NCI-H1048 (cell line): ENCODE results near the gene CNEP1R1.

Experiments
- DNase-seq: peaks from one replicate; lab custom pipeline; 2025; lab: John Stamatoyannopoulos, UW

The CNEP1R1 gene

DNA sequence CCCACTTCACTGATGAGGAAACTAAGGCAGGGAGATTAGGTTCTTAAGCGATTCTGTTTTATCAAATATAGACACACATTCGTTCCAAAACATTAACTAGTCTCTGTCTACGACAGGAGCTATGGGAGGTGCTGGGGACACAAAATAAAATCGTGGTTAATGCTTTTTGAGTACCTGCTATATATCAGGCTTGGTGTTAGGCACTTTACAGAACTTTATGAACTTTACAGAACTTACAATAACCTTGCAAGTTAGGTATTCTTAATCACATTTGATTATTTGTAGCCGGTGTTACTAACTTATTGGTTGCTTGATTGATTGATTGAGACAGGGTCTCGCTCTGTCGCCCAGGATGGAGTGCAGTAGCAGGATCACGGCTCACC, 40.2 kb downstream of the CNEP1R1 start:
- DNase-seq, result no peak

DNA sequence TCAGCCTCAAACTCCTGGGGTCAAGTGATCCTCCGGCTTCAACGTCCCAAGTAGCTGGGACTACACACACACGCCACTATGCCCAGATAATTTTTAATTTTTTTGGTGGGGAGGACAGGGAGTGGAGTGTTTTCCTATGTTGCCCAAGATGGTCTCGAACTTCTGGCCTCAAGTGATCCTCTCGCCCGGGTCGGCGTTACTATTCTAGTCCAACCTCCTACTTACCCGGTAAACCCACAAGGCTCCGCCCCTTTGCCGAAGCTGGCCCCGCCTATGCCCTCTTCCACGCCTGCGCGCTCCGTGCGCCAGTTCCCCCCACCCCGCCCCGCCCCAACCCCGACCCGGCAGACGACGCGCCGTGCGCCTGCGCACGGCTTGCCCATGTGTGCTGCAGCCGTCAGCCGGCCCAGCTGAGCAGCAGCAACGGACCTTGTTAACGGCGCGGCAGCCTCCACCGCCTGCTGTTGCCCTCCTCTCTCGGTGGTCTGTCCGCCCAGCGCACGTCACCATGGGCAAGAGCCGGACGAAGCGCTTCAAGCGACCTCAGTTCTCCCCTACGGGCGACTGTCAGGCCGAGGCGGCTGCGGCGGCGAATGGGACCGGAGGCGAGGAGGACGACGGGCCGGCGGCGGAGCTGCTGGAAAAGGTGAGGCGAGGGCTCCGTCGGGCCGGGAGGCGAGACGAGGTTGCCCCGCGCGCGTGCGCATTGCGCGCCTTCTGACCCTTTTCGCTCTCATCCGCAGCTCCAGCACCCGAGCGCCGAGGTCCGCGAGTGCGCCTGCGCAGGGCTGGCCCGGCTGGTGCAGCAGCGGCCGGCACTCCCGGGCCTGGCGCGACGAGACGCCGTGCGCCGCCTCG, 40.8 kb downstream of the CNEP1R1 start, which contains the start of gene HEATR3:
TSS of gene HEATR3 (plus strand) at position 347 of the 858 bp plus-strand sequence. CDS start at position 509, 162 bp downstream.
- DNase-seq, result peak; percentile 17

DNA sequence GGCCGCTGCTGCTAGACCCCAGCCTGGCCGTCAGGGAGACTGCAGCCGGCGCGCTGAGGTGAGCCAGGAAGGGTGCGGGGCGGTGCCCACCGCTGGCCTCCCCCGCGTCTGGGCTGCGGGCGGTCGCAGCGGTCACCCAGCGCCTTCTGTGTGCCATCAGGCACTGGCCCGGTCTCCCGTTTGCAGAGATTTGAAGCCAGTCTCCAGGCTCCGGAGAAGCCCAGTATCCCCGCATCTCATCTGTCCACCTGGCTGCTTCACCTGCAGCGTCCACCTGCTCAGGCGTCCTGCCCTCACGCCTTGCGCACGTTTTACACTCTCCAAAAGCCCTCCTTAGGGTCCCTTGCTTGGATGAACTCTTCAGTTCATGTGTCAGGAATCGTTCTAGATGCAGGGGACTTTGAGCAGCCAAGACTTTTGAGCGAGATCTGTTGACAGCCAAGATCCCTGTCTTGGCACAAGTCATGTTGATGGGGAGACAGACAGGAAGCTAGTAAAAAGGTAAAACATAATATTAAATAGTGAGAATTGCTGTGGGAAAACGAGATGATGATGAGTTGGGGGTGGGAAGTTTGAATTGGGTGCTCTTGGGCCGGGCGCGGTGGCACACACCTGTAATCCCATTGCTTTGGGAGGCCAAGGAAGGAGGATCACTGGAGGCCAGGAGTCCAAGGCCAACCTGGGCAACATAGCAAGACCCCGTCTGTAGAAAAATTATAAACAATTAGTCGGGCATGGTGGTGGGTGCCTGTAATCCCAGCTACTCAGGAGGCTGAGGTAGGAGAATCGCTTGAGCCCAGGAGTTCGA, 41.7 kb downstream of the CNEP1R1 start:
- DNase-seq, result no peak

DNA sequence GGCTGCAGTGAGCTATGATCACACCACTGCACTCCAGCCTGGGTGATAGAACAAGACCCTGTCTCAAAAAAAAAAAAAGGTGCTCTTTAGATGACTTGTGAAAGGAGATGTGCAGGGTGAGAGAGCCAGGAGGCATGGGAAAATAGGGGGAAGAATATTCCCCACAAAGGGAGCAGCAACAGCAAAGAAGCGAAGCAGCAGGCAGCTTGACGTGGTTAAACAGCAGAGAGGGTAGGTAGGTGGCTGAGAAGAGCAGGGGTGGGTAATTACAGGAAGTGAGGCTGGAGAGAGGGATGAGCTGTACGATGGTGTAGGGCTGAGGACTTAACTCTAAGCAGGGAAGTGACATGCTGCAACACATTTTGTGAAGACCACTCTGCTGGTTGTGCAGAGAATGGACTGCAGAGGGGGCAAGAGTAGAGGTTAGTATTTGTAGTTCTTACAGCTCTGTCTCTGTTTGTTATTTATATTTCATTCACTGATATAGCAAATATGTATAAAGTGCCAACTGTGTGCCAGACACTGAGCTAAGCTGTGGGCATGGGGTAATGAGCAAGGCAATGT, 42.3 kb downstream of the CNEP1R1 start:
- DNase-seq, result no peak

DNA sequence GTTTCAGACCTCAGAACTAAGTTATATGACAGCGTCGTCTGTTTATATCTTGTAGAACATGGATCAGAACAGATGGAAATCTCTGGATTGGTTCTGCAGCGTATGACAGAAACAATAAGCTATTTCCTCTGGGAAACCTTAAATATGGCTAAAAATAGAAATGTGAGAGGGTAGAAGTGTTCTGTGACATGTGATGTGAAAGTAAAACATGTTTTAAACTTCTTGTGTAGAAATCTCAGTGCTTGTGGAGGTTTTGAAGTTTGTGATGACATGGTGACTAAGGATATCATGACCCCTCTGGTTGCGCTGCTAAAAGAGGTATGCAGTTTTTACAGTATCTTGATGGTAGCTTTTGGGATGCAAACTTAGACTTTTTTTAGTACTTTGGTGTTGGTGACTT, 43.5 kb downstream of the CNEP1R1 start:
- no peak for DNase-seq

DNA sequence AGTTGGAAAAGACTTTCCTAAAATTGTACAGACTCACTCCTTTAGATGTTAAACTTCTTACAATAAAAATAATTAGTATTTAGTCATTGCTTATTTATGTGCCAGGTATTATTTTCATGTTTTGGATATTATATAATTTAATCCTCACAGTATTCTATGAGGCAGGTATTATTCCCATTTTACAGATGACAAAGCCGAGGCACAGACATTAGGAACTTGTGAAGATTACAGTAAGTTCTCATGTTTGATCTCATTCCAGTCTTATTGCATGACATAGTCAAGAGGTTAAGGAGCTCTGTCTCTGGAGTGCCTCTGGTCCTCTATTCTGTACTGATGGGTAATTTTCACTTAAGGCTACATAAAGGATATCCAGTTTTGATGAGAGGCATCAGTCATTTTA, 44.0 kb downstream of the CNEP1R1 start:
- no peak for DNase-seq

DNA sequence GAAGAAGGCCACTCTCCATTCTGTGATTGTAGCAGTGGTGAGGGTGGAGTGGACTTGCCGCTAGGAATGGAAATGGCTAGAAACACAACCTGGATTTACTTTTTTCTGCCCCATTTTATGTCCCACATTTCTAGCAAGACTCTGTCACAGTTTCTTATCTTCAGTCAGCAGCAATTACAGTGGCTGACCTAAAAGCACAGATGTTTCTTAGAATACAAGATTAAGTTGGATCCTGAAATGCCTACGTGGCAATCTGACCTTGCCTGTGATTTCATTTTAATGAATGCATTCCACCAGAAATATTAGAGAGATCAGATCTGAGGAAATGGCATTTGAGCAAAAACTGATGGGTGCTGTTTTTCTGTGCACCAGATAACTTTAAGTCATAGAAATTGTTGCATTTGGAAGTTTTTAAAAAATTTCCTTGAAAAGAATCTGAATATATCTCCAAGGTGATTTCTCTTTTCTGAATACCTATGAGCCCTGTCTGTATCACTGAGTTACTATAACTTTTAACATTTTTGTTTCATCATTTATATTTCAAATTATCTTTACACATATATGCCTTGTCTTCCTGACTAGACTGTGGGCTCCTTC, 46.1 kb downstream of the CNEP1R1 start:
- DNase-seq, result no peak

DNA sequence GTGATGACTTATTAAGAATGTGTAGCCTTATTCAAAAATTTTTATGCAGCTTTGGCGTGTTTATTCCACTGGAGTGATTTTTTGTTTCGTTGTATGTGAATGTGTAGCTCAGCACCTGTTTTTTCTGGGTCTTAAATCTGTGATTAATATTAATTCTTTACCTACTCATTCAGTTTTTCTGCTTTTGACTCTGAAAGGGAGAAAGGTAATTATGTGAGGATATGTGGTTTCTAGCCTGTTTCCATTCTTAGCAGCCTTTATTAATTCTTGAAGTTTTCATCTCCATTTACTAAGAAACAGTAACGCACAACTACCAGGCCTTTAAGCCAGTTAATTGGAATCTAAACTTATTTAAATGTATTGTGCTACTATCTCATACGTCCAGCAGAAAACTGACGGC, 47.7 kb downstream of the CNEP1R1 start:
- DNase-seq, result no peak

DNA sequence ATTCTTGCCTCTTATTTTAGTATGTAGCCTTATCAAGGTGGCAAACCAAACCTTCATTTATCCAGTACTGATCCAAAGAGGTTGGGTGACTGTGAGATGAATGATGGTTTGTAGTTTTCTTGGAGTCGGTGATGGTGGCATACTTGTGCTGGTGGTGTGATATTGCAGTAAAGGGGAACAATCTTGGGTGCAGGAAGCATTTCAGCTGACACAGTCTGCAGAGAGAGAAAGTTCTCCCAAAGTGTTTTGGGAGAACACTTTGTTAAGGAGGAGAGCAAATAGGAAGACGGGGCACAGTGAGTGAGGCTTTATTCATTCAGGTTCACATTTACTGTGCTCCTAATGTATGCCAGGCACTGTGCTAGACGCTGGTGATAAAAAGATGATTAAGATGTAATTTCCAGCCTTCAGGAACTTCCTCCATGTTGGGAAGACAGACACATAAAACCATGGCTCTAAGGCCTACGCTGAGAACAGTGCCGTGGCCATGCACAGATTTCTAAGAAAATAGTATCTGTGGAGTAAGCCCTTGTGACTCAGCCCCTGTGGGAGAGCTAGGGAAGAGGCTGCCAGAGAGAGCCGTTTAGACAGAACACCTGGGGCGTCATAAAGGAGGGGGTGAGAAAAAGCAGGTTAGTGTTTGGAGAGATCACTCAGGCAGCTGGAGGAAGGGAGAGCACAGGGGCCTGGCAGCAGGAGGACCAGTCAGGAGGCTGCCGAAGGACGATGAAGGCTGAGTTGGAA, 54.5 kb downstream of the CNEP1R1 start:
- DNase-seq, result no peak

DNA sequence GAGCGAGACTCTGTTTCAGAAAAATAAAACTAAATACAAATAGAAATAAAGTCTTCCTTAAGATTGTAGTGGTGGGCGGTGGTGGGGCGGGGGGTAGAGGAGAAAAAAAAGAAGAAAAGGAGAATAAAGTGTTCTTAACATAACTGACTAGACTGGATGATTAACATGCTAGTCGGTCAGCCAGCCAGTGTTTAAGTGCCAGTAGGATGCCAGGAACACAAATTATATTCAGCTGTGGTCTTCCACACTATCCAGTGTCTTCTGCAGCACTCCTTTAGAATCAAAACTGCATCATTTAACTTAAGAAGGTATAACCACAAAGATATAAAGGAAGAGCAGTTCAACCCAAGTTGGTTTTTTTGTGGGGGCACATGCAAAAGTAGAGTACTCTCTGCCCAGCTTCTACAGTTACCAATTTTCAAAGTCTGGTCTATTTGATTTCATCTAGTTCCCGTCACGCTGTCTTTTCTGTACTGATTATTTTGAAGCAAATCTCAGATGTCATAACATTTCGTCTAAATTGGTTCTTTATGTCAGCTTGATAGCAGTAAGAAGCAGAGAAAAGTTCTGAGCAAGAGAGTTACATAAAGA, 56.5 kb downstream of the CNEP1R1 start:
- DNase-seq, result no peak

DNA sequence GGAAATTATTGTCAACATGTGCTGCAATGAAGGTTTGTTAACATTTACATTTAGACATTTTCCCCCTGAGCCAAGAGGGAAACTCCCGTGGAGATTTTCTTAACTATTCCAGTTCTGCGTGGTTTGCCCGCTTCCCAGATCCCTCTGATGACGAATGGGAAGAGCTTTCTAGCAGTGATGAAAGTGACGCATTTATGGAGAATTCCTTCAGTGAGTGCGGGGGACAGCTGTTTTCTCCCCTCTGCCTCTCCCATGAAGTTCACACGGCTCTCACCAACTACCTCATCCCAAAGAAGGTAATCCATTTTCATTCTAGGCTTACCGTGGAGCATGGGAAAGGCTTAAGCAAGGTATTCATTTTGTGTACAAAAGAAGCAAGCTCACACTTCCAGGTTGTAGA, 59.0 kb downstream of the CNEP1R1 start:
- no peak for DNase-seq

DNA sequence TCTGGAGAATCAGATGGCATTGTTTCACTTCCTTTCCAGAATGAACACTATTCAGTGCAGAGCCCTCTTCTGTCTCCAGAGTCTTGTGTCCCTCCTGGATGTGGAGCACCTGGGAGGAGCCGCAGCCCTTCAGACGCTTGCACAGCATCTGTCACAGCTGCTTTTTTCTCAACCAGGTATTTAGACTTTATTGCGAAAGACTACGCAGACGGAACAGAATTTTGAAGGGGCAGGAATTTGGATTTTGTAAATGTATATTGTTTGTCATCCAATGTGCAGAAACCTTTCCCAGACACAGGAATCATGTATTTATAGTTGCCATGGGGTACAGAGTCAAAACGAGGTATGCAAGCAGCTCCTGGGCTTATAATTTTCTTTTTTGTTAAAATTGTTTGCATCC, 61.2 kb downstream of the CNEP1R1 start:
- DNase-seq, result no peak
